Vagina (tissue), 2 donors: Measurements from ENCODE around the gene TMIGD3.

ENCODE experiments used
- POLR2AphosphoS5 ChIP-seq, 2 donors: sonication (generic); formaldehyde crosslinking; IDR thresholded peaks; one replicate each; pipeline ENCODE4 v1.9.0; 2017; ENCODE audit warnings: antibody characterized with exemption in 2 of 2, mild to moderate bottlenecking in 2 of 2, low read depth in 1 of 2; ENCODE audit not compliant: insufficient read depth in 1 of 2
- TF ChIP-seq, protein P1 (sequence below), 3 experiments: fragments of 450-650 bp in 2 of 3; fragments of 200-600 bp in 1 of 3; sonication (generic) in 1 of 3; IDR thresholded peaks; one replicate each; pipeline ENCODE4 v1.5.1; 2017 to 2019; ENCODE audit warnings: antibody characterized with exemption in 3 of 3, mild to moderate bottlenecking in 2 of 3, moderate library complexity in 2 of 3

DNA sequence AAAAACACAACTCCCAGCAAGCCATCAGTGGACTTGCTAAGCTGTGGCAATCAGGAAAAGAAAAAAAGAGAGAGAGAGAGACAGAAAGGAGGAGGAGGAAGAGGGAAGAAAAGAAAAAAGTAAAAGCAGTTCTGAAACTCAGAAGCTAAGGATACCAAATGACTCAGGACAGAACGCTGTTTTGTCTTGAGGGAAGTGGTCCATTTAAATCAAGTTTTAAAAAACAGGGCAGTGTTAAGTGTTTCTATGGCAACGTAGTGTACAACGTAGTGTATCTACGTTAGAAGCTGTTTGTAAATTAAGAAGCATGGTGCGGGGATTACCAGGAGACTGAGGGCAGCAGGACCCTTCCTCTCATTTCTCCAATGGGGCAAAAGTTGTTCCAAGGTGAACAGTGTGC, 5.8 kb downstream of the TMIGD3 start:
- TF ChIP-seq, protein P1, sequence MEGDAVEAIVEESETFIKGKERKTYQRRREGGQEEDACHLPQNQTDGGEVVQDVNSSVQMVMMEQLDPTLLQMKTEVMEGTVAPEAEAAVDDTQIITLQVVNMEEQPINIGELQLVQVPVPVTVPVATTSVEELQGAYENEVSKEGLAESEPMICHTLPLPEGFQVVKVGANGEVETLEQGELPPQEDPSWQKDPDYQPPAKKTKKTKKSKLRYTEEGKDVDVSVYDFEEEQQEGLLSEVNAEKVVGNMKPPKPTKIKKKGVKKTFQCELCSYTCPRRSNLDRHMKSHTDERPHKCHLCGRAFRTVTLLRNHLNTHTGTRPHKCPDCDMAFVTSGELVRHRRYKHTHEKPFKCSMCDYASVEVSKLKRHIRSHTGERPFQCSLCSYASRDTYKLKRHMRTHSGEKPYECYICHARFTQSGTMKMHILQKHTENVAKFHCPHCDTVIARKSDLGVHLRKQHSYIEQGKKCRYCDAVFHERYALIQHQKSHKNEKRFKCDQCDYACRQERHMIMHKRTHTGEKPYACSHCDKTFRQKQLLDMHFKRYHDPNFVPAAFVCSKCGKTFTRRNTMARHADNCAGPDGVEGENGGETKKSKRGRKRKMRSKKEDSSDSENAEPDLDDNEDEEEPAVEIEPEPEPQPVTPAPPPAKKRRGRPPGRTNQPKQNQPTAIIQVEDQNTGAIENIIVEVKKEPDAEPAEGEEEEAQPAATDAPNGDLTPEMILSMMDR (IDR thresholded peaks at IDR 0.05), result no peak
- TF ChIP-seq POLR2AphosphoS5 (IDR thresholded peaks at IDR 0.05; ENCODE audit: insufficient read depth in 1 of 2, low read depth in 1 of 2), result no peak
